Hepatocyte (in vitro differentiated cells): ENCODE results near the gene NCOA7. TPM values are rescaled to one million over a fixed set of nuclear protein-coding genes. Genes with fewer than 3 reads are reported as not detected.

Experiments
- DNase-seq: peaks from one replicate; pipeline ENCODE4 v3.0.0-alpha.2; 2016; ENCODE audit warnings: low spot score
- H2AFZ ChIP-seq: fragments of 200-600 bp; sonication (generic); 2 replicates; pipeline ENCODE4 v1.6.0; 2016; ENCODE audit warnings: antibody characterized with exemption, mild to moderate bottlenecking
- H3K27ac ChIP-seq: fragments of 200-600 bp; sonication (generic); 2 replicates; pipeline ENCODE4 v1.5.1; 2016; ENCODE audit warnings: mild to moderate bottlenecking
- H3K27me3 ChIP-seq: fragments of 200-600 bp; sonication (generic); 2 replicates; pipeline ENCODE4 v1.6.1; 2016
- H3K36me3 ChIP-seq: fragments of 200-600 bp; sonication (generic); replicated peaks from 2 replicates; pipeline ENCODE4 v1.5.1; 2016; ENCODE audit warnings: low read depth; ENCODE audit not compliant: insufficient read depth
- H3K4me1 ChIP-seq: fragments of 200-600 bp; sonication (generic); 2 replicates; pipeline ENCODE4 v1.5.1; 2016; ENCODE audit warnings: mild to moderate bottlenecking, moderate library complexity; ENCODE audit not compliant: insufficient read depth
- H3K4me2 ChIP-seq: fragments of 200-600 bp; sonication (generic); 2 replicates; pipeline ENCODE4 v1.6.0; 2016
- H3K4me3 ChIP-seq: fragments of 200-600 bp; sonication (generic); 2 replicates; pipeline ENCODE4 v1.5.1; 2016; ENCODE audit warnings: mild to moderate bottlenecking
- H3K79me2 ChIP-seq: fragments of 200-600 bp; sonication (generic); 2 replicates; pipeline ENCODE4 v1.6.0; 2017; ENCODE audit warnings: mild to moderate bottlenecking
- H3K9me2 ChIP-seq: fragments of 200-600 bp; sonication (generic); replicated peaks from 2 replicates; pipeline ENCODE4 v1.6.0; 2017; ENCODE audit warnings: mild to moderate bottlenecking; ENCODE audit not compliant: insufficient read depth
- H3K9me3 ChIP-seq: fragments of 200-600 bp; sonication (generic); 2 replicates; pipeline ENCODE4 v1.5.1; 2016; ENCODE audit warnings: low read depth, mild to moderate bottlenecking
- H4K20me1 ChIP-seq: fragments of 200-600 bp; sonication (generic); 2 replicates; pipeline ENCODE4 v1.6.0; 2016; ENCODE audit warnings: mild to moderate bottlenecking; ENCODE audit not compliant: insufficient read depth, poor library complexity, severe bottlenecking
- EZH2 ChIP-seq: fragments of 200-600 bp; sonication (generic); IDR thresholded peaks from 2 replicates; pipeline ENCODE4 v1.6.1; 2016; ENCODE audit warnings: antibody characterized with exemption, mild to moderate bottlenecking, borderline replicate concordance
- EZH2phosphoT487 ChIP-seq: fragments of 200-600 bp; sonication (generic); IDR thresholded peaks from one replicate; pipeline ENCODE4 v1.6.1; 2018; ENCODE audit warnings: antibody characterized with exemption, mild to moderate bottlenecking, low read depth, moderate library complexity; ENCODE audit not compliant: unreplicated experiment, severe bottlenecking
- WGBS: methylation state at CpG from one replicate; pipeline ENCODE4 v1.1.6; 2016; ENCODE audit warnings: low lambda C conversion rate; ENCODE audit errors: missing lambda C conversion rate; 5-methylcytosine and 5-hydroxymethylcytosine counted together
- polyA plus RNA-seq: library from polyadenylated mRNA; unstranded; fragments of >200 nt; fragmentation: Nextera tagmentation; extraction: Ambion mirVana; gene quantifications from 2 replicates; pipeline ENCODE4 v1.2.1, GENCODE V29; 2016
- total RNA-seq: library from RNA; depleted of rRNA; stranded (reverse); fragments of >200 nt; gene quantifications from 2 replicates; pipeline ENCODE4 v1.2.3, GENCODE V29; 2014
- TF ChIP-seq, protein P1 (sequence below): fragments of 200-600 bp; sonication (generic); IDR thresholded peaks from 2 replicates; pipeline ENCODE4 v1.5.1; 2016; ENCODE audit warnings: antibody characterized with exemption, mild to moderate bottlenecking; ENCODE audit not compliant: poor library complexity

Gene NCOA7
- total and polyA plus RNA-seq, 2 experiments from 2014 or later = 17.3 to 42.0 TPM

DNA sequence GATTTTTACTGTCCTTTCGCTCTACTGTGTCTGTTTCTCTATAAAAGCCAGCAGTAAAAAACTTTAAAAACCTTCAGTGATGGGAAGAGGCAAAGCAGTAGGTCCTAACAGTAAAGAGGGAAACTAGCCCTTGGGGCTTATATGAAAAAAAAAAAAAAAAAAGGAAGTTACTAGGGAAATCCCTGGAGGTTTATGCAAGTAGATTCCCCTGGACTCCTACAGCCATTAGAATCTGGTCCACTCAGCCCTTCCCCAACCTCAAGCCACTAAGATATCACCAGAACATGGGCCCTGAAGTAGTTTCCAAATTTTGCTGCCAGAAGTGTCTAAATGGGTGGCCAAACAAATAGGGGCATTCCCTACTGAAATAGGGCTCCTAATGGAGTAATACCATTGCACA lies 95.3 kb downstream of the NCOA7 start:
- TF ChIP-seq EZH2phosphoT487 = no peak
- TF ChIP-seq, protein P1, sequence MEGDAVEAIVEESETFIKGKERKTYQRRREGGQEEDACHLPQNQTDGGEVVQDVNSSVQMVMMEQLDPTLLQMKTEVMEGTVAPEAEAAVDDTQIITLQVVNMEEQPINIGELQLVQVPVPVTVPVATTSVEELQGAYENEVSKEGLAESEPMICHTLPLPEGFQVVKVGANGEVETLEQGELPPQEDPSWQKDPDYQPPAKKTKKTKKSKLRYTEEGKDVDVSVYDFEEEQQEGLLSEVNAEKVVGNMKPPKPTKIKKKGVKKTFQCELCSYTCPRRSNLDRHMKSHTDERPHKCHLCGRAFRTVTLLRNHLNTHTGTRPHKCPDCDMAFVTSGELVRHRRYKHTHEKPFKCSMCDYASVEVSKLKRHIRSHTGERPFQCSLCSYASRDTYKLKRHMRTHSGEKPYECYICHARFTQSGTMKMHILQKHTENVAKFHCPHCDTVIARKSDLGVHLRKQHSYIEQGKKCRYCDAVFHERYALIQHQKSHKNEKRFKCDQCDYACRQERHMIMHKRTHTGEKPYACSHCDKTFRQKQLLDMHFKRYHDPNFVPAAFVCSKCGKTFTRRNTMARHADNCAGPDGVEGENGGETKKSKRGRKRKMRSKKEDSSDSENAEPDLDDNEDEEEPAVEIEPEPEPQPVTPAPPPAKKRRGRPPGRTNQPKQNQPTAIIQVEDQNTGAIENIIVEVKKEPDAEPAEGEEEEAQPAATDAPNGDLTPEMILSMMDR = no peak
- no peak for TF ChIP-seq EZH2
- Histone ChIP-seq H3K4me2 (no peak overlapping the region), H3K4me3 (no peak overlapping the region), H3K27ac (no peak overlapping the region), H2AFZ (no peak overlapping the region), H4K20me1 (no peaks in the 10 kb centered on the region), H3K36me3 (no peaks in the 10 kb centered on the region), H3K79me2 (no peaks in the 10 kb centered on the region), H3K9me2 (no peaks in the 10 kb centered on the region), H3K9me3 (no peaks in the 10 kb centered on the region), H3K27me3 (no peaks in the 10 kb centered on the region), H3K4me1 (no peaks in the 10 kb centered on the region)
- WGBS = 63% methylated on average over 1 of the region's 1 CpG
- no peak for DNase-seq

DNA sequence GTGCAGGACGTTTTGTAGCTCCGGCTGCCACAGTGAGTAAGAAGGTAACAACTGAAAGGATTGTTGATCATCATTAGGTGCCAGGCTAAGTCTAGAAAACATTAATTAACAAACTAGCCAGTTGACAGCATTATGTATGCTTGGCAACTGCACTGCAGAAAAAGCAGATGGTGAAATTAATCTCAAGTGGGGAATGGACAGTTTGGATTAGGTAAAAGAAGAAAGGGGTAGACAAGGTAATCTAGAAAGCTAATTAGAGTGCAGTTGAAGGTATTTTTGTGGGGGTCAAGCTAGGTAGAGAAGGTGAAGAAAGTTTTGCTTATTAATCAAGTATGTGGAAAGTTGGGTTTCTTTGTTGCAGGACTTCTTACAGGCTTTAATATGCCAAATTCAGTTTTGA lies 96.2 kb downstream of the NCOA7 start:
- H3K4me1 ChIP-seq = no peaks in the 10 kb centered on the region
- H3K36me3 ChIP-seq = no peaks in the 10 kb centered on the region
- H3K9me3 ChIP-seq = no peaks in the 10 kb centered on the region
- DNase-seq = no peak
- 86% methylated on average over 2 of the region's 2 CpGs for WGBS
- H4K20me1 ChIP-seq = no peaks in the 10 kb centered on the region
- H3K79me2 ChIP-seq = no peaks in the 10 kb centered on the region
- no peak overlapping the region for H3K4me2 ChIP-seq
- TF ChIP-seq EZH2phosphoT487 = no peak
- TF ChIP-seq, protein P1 = no peak
- TF ChIP-seq EZH2 = no peak
- no peaks in the 10 kb centered on the region for H3K9me2 ChIP-seq
- H3K27me3 ChIP-seq = no peaks in the 10 kb centered on the region
- no peak overlapping the region for H2AFZ ChIP-seq
- no peak overlapping the region for H3K4me3 ChIP-seq
- no peak overlapping the region for H3K27ac ChIP-seq

DNA sequence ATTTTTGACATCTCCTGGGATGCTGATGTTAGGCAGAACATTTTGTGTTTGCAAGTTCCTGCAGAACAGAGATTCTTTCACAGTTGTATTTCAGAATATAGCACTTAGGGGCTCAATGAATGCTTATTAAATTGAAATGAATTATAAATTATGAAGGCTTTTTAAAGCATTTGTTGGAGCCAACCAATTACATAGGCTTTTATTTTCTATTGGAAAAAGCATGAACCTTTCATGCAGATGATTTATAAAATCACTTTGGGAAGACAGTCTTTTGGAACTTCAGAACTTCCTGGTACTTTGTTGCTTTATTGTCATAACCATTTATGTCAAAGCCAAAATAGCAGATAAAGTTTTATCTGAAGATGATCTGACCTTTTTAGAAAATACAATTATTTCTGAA lies 96.6 kb downstream of the NCOA7 start:
- Histone ChIP-seq H2AFZ (no peak overlapping the region), H3K27ac (no peak overlapping the region), H3K4me2 (no peak overlapping the region), H3K4me1 (no peaks in the 10 kb centered on the region), H3K9me2 (no peaks in the 10 kb centered on the region), H4K20me1 (no peaks in the 10 kb centered on the region), H3K4me3 (no peak overlapping the region), H3K79me2 (no peaks in the 10 kb centered on the region), H3K36me3 (no peaks in the 10 kb centered on the region), H3K27me3 (no peaks in the 10 kb centered on the region), H3K9me3 (no peaks in the 10 kb centered on the region)
- no peak for DNase-seq
- no peak for TF ChIP-seq EZH2phosphoT487
- TF ChIP-seq EZH2 = no peak
- TF ChIP-seq, protein P1 = no peak
